LNCaP clone FGC (cell line): ENCODE data around the gene SH3BGRL2.

Experiments used
- DNase-seq: peaks from one replicate; pipeline ENCODE4 v3.0.0-alpha.2; 2011; ENCODE audit warnings: low read depth
- H3K4me3 ChIP-seq: 2 replicates; pipeline ENCODE4 v1.5.1; 2011; ENCODE audit warnings: mild to moderate bottlenecking, low read depth, low read length, control low read depth
- TF ChIP-seq, protein P1 (sequence below): IDR thresholded peaks from 2 replicates; pipeline ENCODE4 v1.5.1; 2012; ENCODE audit warnings: mild to moderate bottlenecking; ENCODE audit not compliant: control insufficient read depth, insufficient read depth; ENCODE audit errors: extremely low read depth

The SH3BGRL2 gene

DNA sequence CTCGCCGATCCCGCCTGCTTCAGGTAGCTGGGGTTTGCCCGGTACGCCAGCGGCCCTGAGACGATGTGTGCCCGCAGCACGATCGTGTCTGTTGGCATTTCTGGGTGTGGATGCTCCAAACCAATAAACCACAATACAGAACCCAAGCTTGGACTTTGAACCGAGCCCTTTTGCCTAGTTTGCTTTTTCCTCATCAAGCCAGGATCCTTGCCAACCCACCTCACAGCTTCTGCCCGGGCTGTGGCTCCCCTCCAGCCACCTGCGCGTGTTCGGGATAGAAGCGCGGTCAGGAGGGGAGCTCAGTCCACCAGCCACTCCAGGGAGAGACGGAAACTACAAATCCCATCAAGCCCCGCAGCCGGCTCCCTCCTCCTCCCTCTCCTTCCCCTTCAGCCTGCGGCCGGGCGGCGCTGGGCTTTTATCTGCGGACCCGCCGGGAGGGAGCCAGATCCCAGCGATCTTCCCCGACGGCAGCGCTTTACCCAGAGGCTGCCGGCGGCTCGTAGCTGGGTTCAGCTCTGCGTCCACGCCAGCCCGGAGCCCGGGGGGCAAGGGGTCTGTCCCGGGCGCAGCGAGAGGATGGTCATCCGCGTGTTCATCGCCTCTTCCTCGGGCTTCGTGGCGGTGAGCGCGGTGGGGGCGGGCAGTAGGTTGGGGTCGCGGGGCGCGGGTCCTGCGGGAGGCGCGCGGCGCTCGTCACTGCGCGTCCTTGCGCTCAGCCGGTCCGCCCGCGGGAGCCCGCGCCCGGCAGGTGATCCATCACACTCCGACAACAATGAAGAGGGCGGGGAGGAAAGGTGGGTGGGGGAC, at the start of gene SH3BGRL2:
TSS of gene SH3BGRL2 (plus strand) at position 447 of the 810 bp plus-strand sequence. CDS start at position 580, 133 bp downstream.
- TF ChIP-seq, protein P1, sequence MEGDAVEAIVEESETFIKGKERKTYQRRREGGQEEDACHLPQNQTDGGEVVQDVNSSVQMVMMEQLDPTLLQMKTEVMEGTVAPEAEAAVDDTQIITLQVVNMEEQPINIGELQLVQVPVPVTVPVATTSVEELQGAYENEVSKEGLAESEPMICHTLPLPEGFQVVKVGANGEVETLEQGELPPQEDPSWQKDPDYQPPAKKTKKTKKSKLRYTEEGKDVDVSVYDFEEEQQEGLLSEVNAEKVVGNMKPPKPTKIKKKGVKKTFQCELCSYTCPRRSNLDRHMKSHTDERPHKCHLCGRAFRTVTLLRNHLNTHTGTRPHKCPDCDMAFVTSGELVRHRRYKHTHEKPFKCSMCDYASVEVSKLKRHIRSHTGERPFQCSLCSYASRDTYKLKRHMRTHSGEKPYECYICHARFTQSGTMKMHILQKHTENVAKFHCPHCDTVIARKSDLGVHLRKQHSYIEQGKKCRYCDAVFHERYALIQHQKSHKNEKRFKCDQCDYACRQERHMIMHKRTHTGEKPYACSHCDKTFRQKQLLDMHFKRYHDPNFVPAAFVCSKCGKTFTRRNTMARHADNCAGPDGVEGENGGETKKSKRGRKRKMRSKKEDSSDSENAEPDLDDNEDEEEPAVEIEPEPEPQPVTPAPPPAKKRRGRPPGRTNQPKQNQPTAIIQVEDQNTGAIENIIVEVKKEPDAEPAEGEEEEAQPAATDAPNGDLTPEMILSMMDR: no peak
- peak within 1 kb of the TSS; percentile 77 for H3K4me3 ChIP-seq

DNA sequence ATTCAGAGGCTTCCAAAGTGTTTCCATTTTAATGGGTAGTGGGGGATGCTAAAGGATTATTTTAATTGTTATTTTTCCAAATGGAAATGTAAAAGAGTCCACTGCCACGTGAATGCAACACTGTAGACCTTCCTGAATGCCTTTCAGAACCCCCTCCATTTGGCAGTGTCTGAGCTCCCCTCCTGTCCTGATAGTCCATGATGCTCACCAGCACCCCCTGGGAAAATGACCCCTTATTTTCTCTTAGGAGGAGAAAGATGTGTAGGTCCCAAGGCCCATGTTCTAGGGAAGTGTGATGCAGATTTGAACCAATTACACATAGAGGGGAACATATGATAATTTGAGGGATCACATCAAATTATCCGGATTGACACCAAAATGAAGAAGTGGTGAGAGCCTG, 46.8 kb upstream of the SH3BGRL2 start:
- no peak for DNase-seq
- TF ChIP-seq, protein P1: no peak
- no peak overlapping the region for H3K4me3 ChIP-seq

More for the DNA sequence above, at the start of gene SH3BGRL2:
- no peak for DNase-seq

DNA sequence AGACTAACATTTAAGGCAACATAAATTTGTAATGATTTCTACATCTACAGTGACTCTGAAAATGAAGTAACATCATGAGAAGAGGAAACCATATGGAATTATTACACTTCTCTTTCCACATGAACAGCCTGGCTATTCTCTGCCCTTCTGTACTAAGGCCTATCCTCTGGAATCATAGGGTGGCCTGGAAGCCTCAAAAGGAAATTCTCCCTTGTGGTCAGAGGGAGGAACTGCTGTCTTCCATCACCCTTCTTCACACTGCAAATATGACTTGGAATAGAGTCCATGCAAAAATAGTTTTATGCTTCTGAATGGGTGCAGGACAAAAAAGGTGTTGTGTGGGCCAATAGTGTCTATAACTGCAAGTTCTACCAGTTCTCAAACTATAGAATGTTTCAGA, 44.6 kb upstream of the SH3BGRL2 start:
- DNase-seq: no peak
- no peak overlapping the region for H3K4me3 ChIP-seq
- TF ChIP-seq, protein P1: peak; percentile 39

DNA sequence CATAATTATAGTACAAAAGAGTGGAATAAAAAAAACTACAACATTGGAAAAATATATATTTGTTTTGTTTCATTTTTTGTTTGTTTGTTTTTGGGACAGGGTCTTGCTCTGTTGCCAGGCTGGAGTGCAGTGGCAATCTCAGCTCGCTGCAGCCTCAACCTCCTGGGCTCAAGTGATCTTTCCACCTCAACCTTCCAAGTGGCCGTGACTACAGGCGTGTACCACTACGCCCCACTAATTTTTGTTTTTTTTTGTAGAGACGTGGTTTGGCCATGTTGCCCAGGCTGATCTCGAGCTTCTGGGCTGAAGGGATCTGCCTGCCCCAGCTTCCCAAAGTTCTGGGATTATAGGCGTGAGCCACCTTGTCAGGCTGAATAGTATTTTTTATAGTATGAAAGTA, 41.4 kb upstream of the SH3BGRL2 start:
- DNase-seq: no peak
- TF ChIP-seq, protein P1: no peak
- H3K4me3 ChIP-seq: no peak overlapping the region

DNA sequence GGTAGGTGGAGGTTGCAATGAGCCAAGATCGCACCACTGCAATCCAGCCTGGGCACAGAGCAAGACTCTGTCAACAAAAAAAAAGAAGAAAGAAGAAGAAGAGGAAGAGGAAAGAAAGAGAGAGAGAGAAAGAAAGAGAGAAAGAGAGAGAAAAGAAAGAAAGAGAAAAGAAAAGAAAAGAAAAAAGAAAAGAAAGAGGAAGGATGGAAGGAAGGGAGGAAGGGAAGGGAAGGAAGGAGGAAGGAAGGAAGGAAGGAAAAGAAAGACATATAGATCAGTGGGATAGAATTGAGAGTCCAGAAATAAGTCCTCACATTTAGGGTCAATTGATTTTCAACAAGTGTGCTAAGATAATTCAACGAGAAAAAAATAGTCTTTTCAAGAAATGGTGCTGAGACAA, 34.0 kb upstream of the SH3BGRL2 start:
- TF ChIP-seq, protein P1: no peak
- DNase-seq: no peak
- H3K4me3 ChIP-seq: no peak overlapping the region

DNA sequence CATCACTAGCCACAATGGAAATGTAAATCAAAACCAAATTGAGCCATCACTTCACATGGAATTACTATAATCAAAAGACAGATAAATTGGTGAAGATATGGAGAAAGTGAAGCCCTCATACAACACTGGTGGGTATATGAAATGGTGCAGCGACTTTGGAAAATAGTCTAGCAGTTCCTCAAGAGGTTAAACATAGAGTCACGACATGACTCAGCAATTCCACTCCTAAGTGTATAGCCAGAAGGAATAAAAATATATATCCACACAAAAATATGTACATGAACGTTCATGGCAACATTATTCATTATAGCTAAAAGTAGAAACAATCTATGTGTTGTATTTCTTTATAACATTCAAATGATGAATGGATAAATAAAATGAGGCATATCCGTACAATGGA, 33.1 kb upstream of the SH3BGRL2 start:
- DNase-seq: no peak
- TF ChIP-seq, protein P1: no peak
- H3K4me3 ChIP-seq: no peak overlapping the region
